Heart left ventricle (tissue), 16 donors: ENCODE results near the gene EEF2K. TPM values are rescaled to one million over a fixed set of nuclear protein-coding genes. Genes with fewer than 3 reads are reported as not detected.

ENCODE experiments used
- ATAC-seq, 4 donors: fragments of 200-7000 bp; cut with Tn5 transposase; one replicate each; pipeline ENCODE4 v1.9.1; 2020 to 2022; ENCODE audit warnings: moderate library complexity in 4 of 4, mild to moderate bottlenecking in 3 of 4, moderate number of reproducible peaks in 1 of 4
- DNase-seq, 5 donors: peaks; one replicate each; pipeline ENCODE4 v3.0.0-alpha.2; 2020
- H3K27ac ChIP-seq, 12 donors: fragments of 200-600 bp; sonication (generic) in 4 of 12; one replicate each; pipeline versions ENCODE4 v1.5.0 to v1.8.0; 2016 to 2022; ENCODE audit warnings: mild to moderate bottlenecking in 2 of 12
- H3K27me3 ChIP-seq, 9 donors: fragments of 200-600 bp; sonication (generic) in 2 of 9; one replicate each; pipeline versions ENCODE4 v1.5.1 to v1.8.0; 2016 to 2022; ENCODE audit warnings: mild to moderate bottlenecking in 3 of 9
- H3K36me3 ChIP-seq, 9 donors: fragments of 200-600 bp; sonication (generic) in 2 of 9; one replicate each; pipeline versions ENCODE4 v1.5.0 to v1.8.0; 2018 to 2022; ENCODE audit warnings: mild to moderate bottlenecking in 2 of 9
- H3K4me1 ChIP-seq, 12 donors: fragments of 200-600 bp; sonication (generic) in 4 of 12; one replicate each; pipeline versions ENCODE4 v1.5.0 to v1.8.0; 2016 to 2022; ENCODE audit warnings: mild to moderate bottlenecking in 3 of 12
- H3K4me3 ChIP-seq, 12 donors: fragments of 200-600 bp; sonication (generic) in 4 of 12; one replicate each; pipeline versions ENCODE4 v1.5.0 to v1.8.0; 2017 to 2022; ENCODE audit warnings: mild to moderate bottlenecking in 9 of 12, moderate library complexity in 4 of 12
- H3K9me3 ChIP-seq, 12 donors: fragments of 200-600 bp; sonication (generic) in 4 of 12; one replicate each; pipeline versions ENCODE4 v1.5.0 to v1.8.0; 2016 to 2022; ENCODE audit warnings: mild to moderate bottlenecking in 1 of 12
- POLR2A ChIP-seq, 2 donors: fragments of 450-650 bp; IDR thresholded peaks; one replicate each; pipeline ENCODE4 v1.6.1; 2017; ENCODE audit warnings: antibody characterized with exemption in 2 of 2, mild to moderate bottlenecking in 2 of 2, moderate library complexity in 2 of 2
- WGBS, 4 donors: extraction: QIAGEN DNeasy Blood & Tissue Kit in 2 of 4; methylation state at CpG; one replicate each; pipeline versions ENCODE4 v1.1.5 to v1.1.7; 2013 to 2018; 5-methylcytosine and 5-hydroxymethylcytosine counted together
- intact Hi-C, 10 donors: fragments of 100-400 bp; cut with DNase I; formaldehyde crosslinking; loops; one replicate each; pipeline versions ENCODE4 v1.11.1 to v1.14.2; 2022
- polyA plus RNA-seq, 2 donors: library from polyadenylated mRNA; stranded (reverse); fragments of 200-250 nt; gene quantifications; one replicate each; pipeline ENCODE4 v1.2.3, GENCODE V29; 2013
- total RNA-seq, 9 donors: library from RNA; depleted of rRNA in 2 of 9; stranded (reverse); fragments of >200 nt in 2 of 9; fragmentation: NEBNext Ultra II Directional in 3 of 9; extraction: Animal tissue kit (Norgen Biotek cat#: 25700) in 3 of 9; gene quantifications; one replicate each; pipeline versions ENCODE4 v1.1.0 to v1.2.4, GENCODE V29; 2016 to 2023
- TF ChIP-seq, protein P1 (sequence below), 12 donors: fragments of 200-600 bp; sonication (generic) in 4 of 12; IDR thresholded peaks; one replicate each; pipeline versions ENCODE4 v1.5.0 to v1.8.0; 2018 to 2022; ENCODE audit warnings: antibody characterized with exemption in 12 of 12, mild to moderate bottlenecking in 5 of 12
- donor health status: ischemic (EF 13 %, LVEDD 7.1; RV severe dilation, severe dysfunction).
- donor health status: healthy with polysubstance abuse.
- donor health status: DM: no; HTN: yes; CAD: no.
- donor health status: DM: no; HTN: no; CAD: no.
- donor health status: ischemic (EF 25% LVEDD 6.9; RV normal size, moderate dysfunction).
- donor health status: ischemic (EF 25% LVEDD 5.7; RV mildly dilated, moderate dysfunction).
- donor health status: healthy.
- donor health status: DM: yes; HTN: yes; CAD: no.
- donor health status: ischemic (EF 35%, LVEDD 5.7; RV mildly dilated, moderate dysfunction).
- donor health status: nonischemic (EF 11% LVEDD 7.7; RV severe dilation, severe dysfunction).
- donor health status: DM: yes; HTN: yes; CAD: no.
- donor health status: PGD.
- donor health status: ischemic (EF 29% LVEDD 5.4; RV normal size, mild dysfunction).
- donor health status: nonischemic (EF 23%, LVEDD 6.1; RV moderate dilation, normal function).

Gene EEF2K
- total and polyA plus RNA-seq, 11 donors = 8.3 to 33.6 (median 24.6) TPM

DNA sequence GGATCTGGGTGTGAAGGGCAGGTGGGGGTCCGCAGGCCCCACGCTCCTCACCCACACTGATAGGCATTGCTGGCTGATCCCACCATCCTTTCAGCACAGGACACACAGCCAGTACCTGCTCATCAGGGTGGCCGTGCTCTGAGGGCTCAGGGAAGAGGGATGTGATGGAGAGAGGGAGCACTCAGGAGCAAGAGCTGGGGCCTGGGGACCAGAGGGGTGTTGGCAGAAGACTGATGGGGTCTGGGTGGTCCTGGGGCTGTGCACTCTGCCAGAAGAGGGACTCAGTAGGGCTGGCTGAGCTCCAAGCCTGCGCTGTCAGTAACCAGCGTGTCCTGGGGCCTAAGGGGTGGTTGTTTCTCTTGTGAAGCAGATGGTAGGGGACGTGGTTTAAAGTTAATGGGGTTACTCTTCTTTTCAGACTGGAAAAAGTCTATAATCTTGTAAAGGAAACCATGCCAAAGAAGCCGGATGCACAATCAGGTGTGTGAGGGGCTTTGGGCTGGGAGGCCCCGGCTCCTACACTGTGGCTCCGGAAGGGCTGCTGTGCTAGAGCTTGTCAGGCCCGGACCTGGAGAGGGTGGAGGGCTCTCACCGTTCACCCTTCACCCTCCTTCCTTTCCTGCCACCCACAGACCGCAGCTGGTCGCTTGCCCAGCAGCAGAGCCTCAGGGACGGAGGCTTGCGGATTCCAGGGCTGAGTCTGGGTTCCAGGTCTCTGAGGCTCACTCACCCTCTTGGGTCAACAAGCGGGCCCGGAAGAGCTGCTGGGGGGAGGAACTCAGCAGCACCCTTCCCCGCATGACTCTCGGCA, 118.9 kb downstream of the EEF2K start:
- Histone ChIP-seq H3K27me3 (no peaks in the 10 kb centered on the region), H3K27ac (no peak overlapping the region), H3K36me3 (peaks cover 0 to 96% (median 81%) of the 10 kb centered on the region in 9 donors), H3K4me3 (no peak overlapping the region), H3K9me3 (no peaks in the 10 kb centered on the region), H3K4me1 (peaks cover 0 to 13% (median 0%) of the 10 kb centered on the region in 12 donors)
- ATAC-seq (no peak), DNase-seq (no peak)
- WGBS, 4 donors = 90 to 93% (median 91%) methylated on average over 13 to 19 of the region's 19 CpGs
- no peak for TF ChIP-seq POLR2A (IDR thresholded peaks at IDR 0.05)
- TF ChIP-seq, protein P1, sequence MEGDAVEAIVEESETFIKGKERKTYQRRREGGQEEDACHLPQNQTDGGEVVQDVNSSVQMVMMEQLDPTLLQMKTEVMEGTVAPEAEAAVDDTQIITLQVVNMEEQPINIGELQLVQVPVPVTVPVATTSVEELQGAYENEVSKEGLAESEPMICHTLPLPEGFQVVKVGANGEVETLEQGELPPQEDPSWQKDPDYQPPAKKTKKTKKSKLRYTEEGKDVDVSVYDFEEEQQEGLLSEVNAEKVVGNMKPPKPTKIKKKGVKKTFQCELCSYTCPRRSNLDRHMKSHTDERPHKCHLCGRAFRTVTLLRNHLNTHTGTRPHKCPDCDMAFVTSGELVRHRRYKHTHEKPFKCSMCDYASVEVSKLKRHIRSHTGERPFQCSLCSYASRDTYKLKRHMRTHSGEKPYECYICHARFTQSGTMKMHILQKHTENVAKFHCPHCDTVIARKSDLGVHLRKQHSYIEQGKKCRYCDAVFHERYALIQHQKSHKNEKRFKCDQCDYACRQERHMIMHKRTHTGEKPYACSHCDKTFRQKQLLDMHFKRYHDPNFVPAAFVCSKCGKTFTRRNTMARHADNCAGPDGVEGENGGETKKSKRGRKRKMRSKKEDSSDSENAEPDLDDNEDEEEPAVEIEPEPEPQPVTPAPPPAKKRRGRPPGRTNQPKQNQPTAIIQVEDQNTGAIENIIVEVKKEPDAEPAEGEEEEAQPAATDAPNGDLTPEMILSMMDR (IDR thresholded peaks at IDR 0.05) = no peak
- intact Hi-C loops = loop anchor here in 2 of 10 donors (5.0 to 10.0 kb wide), 3 partner anchors 32 to 1170 kb away; partner anchors contain the start of genes CDR2 (in 1 of the 2), DNAH3 (in 1 of the 2) and LDAF1 (in 1 of the 2)

DNA sequence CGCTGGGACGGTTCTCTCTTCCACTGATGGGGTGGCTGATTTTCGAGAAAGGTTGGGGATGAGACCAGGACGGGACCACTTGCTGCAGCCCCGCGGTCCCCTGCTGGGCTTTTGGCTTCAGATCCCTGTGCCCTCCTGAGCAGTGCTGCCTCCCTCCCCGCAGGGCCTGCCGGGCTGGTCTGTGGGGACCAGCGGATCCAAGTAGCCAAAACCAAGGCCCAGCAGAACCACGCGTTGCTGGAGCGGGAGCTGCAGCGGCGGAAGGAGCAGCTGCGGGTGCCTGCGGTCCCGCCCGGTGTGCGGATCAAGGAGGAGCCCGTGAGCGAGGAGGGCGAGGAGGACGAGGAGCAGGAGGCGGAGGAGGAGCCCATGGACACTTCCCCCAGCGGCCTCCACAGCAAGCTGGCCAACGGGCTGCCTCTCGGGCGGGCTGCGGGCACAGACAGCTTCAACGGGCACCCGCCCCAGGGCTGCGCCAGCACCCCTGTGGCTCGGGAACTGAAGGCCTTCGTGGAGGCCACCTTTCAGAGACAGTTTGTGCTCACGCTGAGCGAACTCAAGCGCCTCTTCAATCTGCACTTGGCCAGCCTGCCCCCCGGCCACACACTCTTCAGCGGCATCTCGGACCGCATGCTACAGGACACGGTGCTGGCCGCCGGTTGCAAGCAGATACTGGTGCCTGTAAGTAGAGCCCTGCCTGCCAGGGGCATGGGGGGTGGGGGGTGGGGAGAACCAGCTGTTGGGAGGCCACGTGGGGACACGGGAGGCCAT, 119.7 kb downstream of the EEF2K start:
- DNase-seq (no peak), ATAC-seq (no peak)
- peaks cover 0 to 16% (median 0%) of the 10 kb centered on the region in 12 donors for H3K4me1 ChIP-seq

DNA sequence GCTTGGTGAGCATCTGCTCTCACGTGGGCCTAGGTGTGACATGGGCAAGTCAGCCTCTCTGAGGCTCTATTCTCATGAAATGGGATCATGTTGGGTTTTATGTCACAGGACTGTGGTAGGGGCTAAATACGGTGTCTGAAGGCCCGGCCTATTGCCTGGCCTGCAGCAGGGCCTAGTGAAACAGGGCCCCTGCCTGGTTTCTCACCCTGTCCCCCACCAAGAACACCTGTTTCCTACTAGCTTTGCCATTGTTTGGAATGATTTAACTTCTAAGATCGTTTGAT, 120.2 kb downstream of the EEF2K start:
- Histone ChIP-seq H3K4me3 (no peak overlapping the region), H3K4me1 (peaks cover 0 to 16% (median 0%) of the 10 kb centered on the region in 12 donors), H3K27me3 (no peaks in the 10 kb centered on the region), H3K9me3 (no peaks in the 10 kb centered on the region), H3K36me3 (peaks cover under 1 to 93% (median 84%) of the 10 kb centered on the region in 9 donors), H3K27ac (no peak overlapping the region)
- ATAC-seq = no peak
- 87 to 91% (median 89%) methylated on average over 4 of the region's 4 CpGs for WGBS, 4 donors
- TF ChIP-seq POLR2A (IDR thresholded peaks at IDR 0.05) = no peak
- TF ChIP-seq, protein P1 (IDR thresholded peaks at IDR 0.05) = no peak
- no peak for DNase-seq
- intact Hi-C loops = loop anchor here in 1 of 10 donors (10.0 kb wide), 1 partner anchor 1172 kb away; the partner anchor contains the start of genes DNAH3 and LDAF1

More for the DNA sequence above, 119.7 kb downstream of the EEF2K start:
- no peak overlapping the region for H3K4me3 ChIP-seq
- WGBS, 4 donors = 94 to 95% (median 94%) methylated on average over 46 of the region's 46 CpGs
- TF ChIP-seq, protein P1 (IDR thresholded peaks at IDR 0.05) = no peak
- TF ChIP-seq POLR2A (IDR thresholded peaks at IDR 0.05) = no peak
- intact Hi-C loops = loop anchor here in 1 of 10 donors (10.0 kb wide), 1 partner anchor 1171 kb away; the partner anchor contains the start of genes DNAH3 and LDAF1
- peaks cover 0 to 92% (median 82%) of the 10 kb centered on the region in 9 donors for H3K36me3 ChIP-seq
- no peaks in the 10 kb centered on the region for H3K27me3 ChIP-seq
- no peaks in the 10 kb centered on the region for H3K9me3 ChIP-seq
- H3K27ac ChIP-seq = no peak overlapping the region
